H1 (cell line): Measurements from ENCODE around the gene CEMIP2. TPM values are rescaled to one million over a fixed set of nuclear protein-coding genes. Genes with fewer than 3 reads are reported as not detected.

Source experiments
- CTCF ChIP-seq, 3 experiments: IDR thresholded peaks; 1 replicate in 2 of 3; 2 replicates in 1 of 3; pipeline versions ENCODE4 v1.5.1 to v1.6.1; 2011; ENCODE audit warnings: low read length in 3 of 3, mild to moderate bottlenecking in 3 of 3, inconsistent platforms in 2 of 3, low read depth in 1 of 3, moderate library complexity in 1 of 3; ENCODE audit not compliant: insufficient read depth in 1 of 3; ENCODE audit errors: control extremely low read depth in 1 of 3
- polyA plus RNA-seq, 7 experiments: library from polyadenylated mRNA; depleted of rRNA in 3 of 7; stranded (reverse) in 5 of 7; unstranded in 2 of 7; fragments of >200 nt in 5 of 7; fragments of 200-250 nt in 2 of 7; gene quantifications; 1 replicate in 5 of 7; 2 replicates in 1 of 7; 4 replicates in 1 of 7; pipeline versions ENCODE4 v1.2.1 to v1.2.3, GENCODE V29; 2011 to 2013; ENCODE audit warnings: missing spikeins in 2 of 7, mixed read lengths in 2 of 7
- total RNA-seq: library from RNA; stranded (reverse); fragmentation: NEBNext Ultra II Directional; extraction: Animal tissue kit (Norgen Biotek cat#: 25700); gene quantifications from 2 replicates; pipeline ENCODE4 v1.2.1, GENCODE V29; 2021

The CEMIP2 gene
- total and polyA plus RNA-seq, 2 of the 8 experiments (the other 6 are each of a cell fraction or from before 2014, with no cell fraction given), result 25.2 to 52.1 TPM

DNA sequence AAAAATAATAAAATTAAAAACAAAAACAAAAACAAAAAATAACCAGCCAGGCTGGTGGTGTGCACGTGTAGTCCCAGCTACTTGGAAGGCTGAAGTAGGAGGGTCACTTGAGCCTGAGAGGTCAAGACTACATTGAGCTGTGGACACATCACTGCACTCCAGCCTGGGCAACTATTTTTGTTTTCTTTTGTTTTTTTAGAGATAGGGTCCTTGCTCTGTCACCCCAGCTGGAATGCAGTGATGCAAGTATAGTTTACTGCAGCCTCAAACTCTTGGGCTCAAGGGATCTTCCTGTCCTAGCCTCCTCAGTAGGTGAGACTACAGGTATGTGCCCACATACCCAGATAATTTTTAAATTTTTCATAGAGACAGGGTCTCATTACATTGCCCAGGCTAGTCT lies 80.6 kb downstream of the CEMIP2 start (continued):
- no peak for TF ChIP-seq CTCF (IDR thresholded peaks at IDR 0.05; ENCODE audit: control extremely low read depth in 1 of 3, insufficient read depth in 1 of 3, low read depth in 1 of 3, low read length in 3 of 3)
- TF ChIP-seq, all 59 proteins: peak for 0
